Keratinocyte (primary cell): Measurements from ENCODE around the gene BID. TPM values are rescaled to one million over a fixed set of nuclear protein-coding genes. Genes with fewer than 3 reads are reported as not detected.

Experiments used
- DNase-seq: peaks from one replicate; pipeline ENCODE4 v3.0.0-alpha.2; 2011; ENCODE audit warnings: low read depth, missing footprints, low spot score
- FAIRE-seq: peaks from 2 replicates; lab custom pipeline; 2011; peaks lifted over from hg19 to GRCh38; lab: Jason Lieb, UNC
- H2AFZ ChIP-seq: 2 replicates; pipeline ENCODE4 v1.6.0; 2012; ENCODE audit warnings: low read length, control low read depth, inconsistent platforms; ENCODE audit not compliant: control insufficient read depth
- H3K27ac ChIP-seq: 2 replicates; pipeline ENCODE4 v1.5.1; 2011; ENCODE audit warnings: low read length; ENCODE audit not compliant: control insufficient read depth, insufficient read depth
- H3K27me3 ChIP-seq: 3 replicates; pipeline ENCODE4 v1.6.0; 2011; ENCODE audit warnings: low read length; ENCODE audit not compliant: control insufficient read depth, insufficient read depth; ENCODE audit errors: extremely low read depth
- H3K36me3 ChIP-seq, 2 experiments: 2 replicates in 1 of 2; 3 replicates in 1 of 2; pipeline ENCODE4 v1.5.1; 2011; ENCODE audit warnings: low read length in 2 of 2, mild to moderate bottlenecking in 1 of 2; ENCODE audit not compliant: control insufficient read depth in 2 of 2, insufficient read depth in 2 of 2; ENCODE audit errors: extremely low read depth in 1 of 2
- H3K4me1 ChIP-seq: 3 replicates; pipeline ENCODE4 v1.5.1; 2011; ENCODE audit warnings: low read length; ENCODE audit not compliant: control insufficient read depth, insufficient read depth; ENCODE audit errors: extremely low read depth
- H3K4me2 ChIP-seq: 3 replicates; pipeline ENCODE4 v1.6.0; 2011; ENCODE audit warnings: low read depth, low read length; ENCODE audit not compliant: control insufficient read depth, insufficient read depth; ENCODE audit errors: extremely low read depth
- H3K4me3 ChIP-seq, 3 experiments: fragments of 200-600 bp in 1 of 3; sonication (generic) in 1 of 3; 2 replicates in 2 of 3; 3 replicates in 1 of 3; pipeline ENCODE4 v1.5.1; 2011 to 2016; ENCODE audit warnings: low read length in 3 of 3, mild to moderate bottlenecking in 3 of 3, control low read depth in 2 of 3, inconsistent platforms in 1 of 3, low read depth in 1 of 3, mixed read lengths in 1 of 3, mixed run types in 1 of 3, moderate library complexity in 1 of 3; ENCODE audit not compliant: control insufficient read depth in 2 of 3, insufficient read depth in 2 of 3; ENCODE audit errors: extremely low read depth in 1 of 3
- H3K79me2 ChIP-seq: 2 replicates; pipeline ENCODE4 v1.6.0; 2012; ENCODE audit warnings: low read length; ENCODE audit not compliant: control insufficient read depth, insufficient read depth
- H3K9ac ChIP-seq: 3 replicates; pipeline ENCODE4 v1.6.0; 2011; ENCODE audit warnings: low read length; ENCODE audit not compliant: control insufficient read depth, insufficient read depth; ENCODE audit errors: extremely low read depth
- H3K9me1 ChIP-seq: 3 replicates; pipeline ENCODE4 v1.6.0; 2011; ENCODE audit warnings: low read length; ENCODE audit not compliant: control insufficient read depth, insufficient read depth; ENCODE audit errors: extremely low read depth
- H3K9me3 ChIP-seq: 2 replicates; pipeline ENCODE4 v1.5.1; 2012; ENCODE audit warnings: low read depth, low read length; ENCODE audit not compliant: control insufficient read depth
- H4K20me1 ChIP-seq: 3 replicates; pipeline ENCODE4 v1.6.0; 2011; ENCODE audit warnings: low read length; ENCODE audit not compliant: control insufficient read depth, insufficient read depth; ENCODE audit errors: extremely low read depth
- CTCF ChIP-seq, 3 experiments: IDR thresholded peaks in 1 of 3; conservative IDR thresholded peaks in 1 of 3; optimal IDR thresholded peaks in 1 of 3; 2 replicates in 2 of 3; 3 replicates in 1 of 3; pipeline versions ENCODE3 to v1.5.1; 2011; ENCODE audit warnings: low read length in 3 of 3, mild to moderate bottlenecking in 3 of 3, moderate library complexity in 2 of 3, control low read depth in 1 of 3, inconsistent platforms in 1 of 3; ENCODE audit not compliant: insufficient read depth in 2 of 3; ENCODE audit errors: extremely low read depth in 1 of 3
- EZH2 ChIP-seq: IDR thresholded peaks from one replicate; pipeline ENCODE4 v1.6.1; 2012; ENCODE audit warnings: inconsistent platforms, mild to moderate bottlenecking, low read length, moderate library complexity
- dilution Hi-C: fragments of 300-500 bp; cut with MboI; formaldehyde crosslinking; loops from one replicate; pipeline ENCODE4 v1.7.0; 2020; ENCODE audit warnings: low sequenced_read_pairs; ENCODE audit not compliant: extremely low pct_ligation_motif_present
- polyA plus RNA-seq, 5 experiments: library from polyadenylated mRNA; depleted of rRNA in 3 of 5; stranded (reverse) in 3 of 5; stranded (forward) in 1 of 5; unstranded in 1 of 5; fragments of >200 nt; gene quantifications; 1 replicate in 1 of 5; 2 replicates in 3 of 5; 3 replicates in 1 of 5; pipeline versions ENCODE4 v1.2.1 to v1.2.3, GENCODE V29; 2011 to 2012; ENCODE audit warnings: missing spikeins in 2 of 5, low read depth in 1 of 5, low replicate concordance in 1 of 5

Gene BID
- polyA plus RNA-seq, 1 donor (not counting 4 experiments of a cell fraction or from before 2014, with no cell fraction given), result 46.0 TPM

GRCh38 chr22:17726006-17726927 lies 48.0 kb downstream of the BID start:
- no peak for TF ChIP-seq CTCF (optimal IDR thresholded peaks at IDR 0.05 in 1 of 3, IDR thresholded peaks at IDR 0.05 in 1 of 3, conservative IDR thresholded peaks at IDR 0.05 in 1 of 3; ENCODE audit: extremely low read depth in 1 of 3, insufficient read depth in 2 of 3, low read length in 3 of 3)
- no peak for TF ChIP-seq EZH2
- H2AFZ ChIP-seq, result no peak overlapping the region
- H3K4me2 ChIP-seq, result no peak overlapping the region
- DNase-seq (no peak), FAIRE-seq (no peak)
- H4K20me1 ChIP-seq, result peaks cover 2% of the 10 kb centered on the region
- peaks cover 20 to 21% of the 10 kb centered on the region in 2 experiments for H3K36me3 ChIP-seq
- H3K9ac ChIP-seq, result no peak overlapping the region
- H3K4me1 ChIP-seq, result peaks cover 5% of the 10 kb centered on the region
- no peaks in the 10 kb centered on the region for H3K9me3 ChIP-seq
- H3K27me3 ChIP-seq, result no peaks in the 10 kb centered on the region
- no peak overlapping the region for H3K27ac ChIP-seq
- H3K79me2 ChIP-seq, result no peaks in the 10 kb centered on the region
- dilution Hi-C loops, result no loop called here
- H3K4me3 ChIP-seq, result no peak overlapping the region
- H3K9me1 ChIP-seq, result peaks cover 2% of the 10 kb centered on the region

- Histone ChIP-seq H4K20me1 (peaks cover 2% of the 10 kb centered on the region), H3K9me3 (no peaks in the 10 kb centered on the region), H3K27ac (no peak overlapping the region), H3K36me3 (peaks cover 19 to 21% of the 10 kb centered on the region in 2 experiments), H3K9me1 (peaks cover 2% of the 10 kb centered on the region), H3K79me2 (no peaks in the 10 kb centered on the region), H3K4me2 (no peak overlapping the region), H3K27me3 (no peaks in the 10 kb centered on the region), H3K4me3 (no peak overlapping the region), H3K9ac (no peak overlapping the region), H3K4me1 (peaks cover 5% of the 10 kb centered on the region), H2AFZ (no peak overlapping the region)
- DNase-seq, result no peak
- TF ChIP-seq EZH2 (no peak), CTCF (optimal IDR thresholded peaks at IDR 0.05 in 1 of 3, IDR thresholded peaks at IDR 0.05 in 1 of 3, conservative IDR thresholded peaks at IDR 0.05 in 1 of 3; ENCODE audit: extremely low read depth in 1 of 3, insufficient read depth in 2 of 3, low read length in 3 of 3) (no peak)
- FAIRE-seq, result no peak
- dilution Hi-C loops, result no loop called here
Measured at GRCh38 chr22:17725500-17725796, 48.8 kb downstream of the BID start.
